Astrocyte of the cerebellum (primary cell): Measurements from ENCODE around the gene MEIS3.
"Not testable (repeated sequence)": the region's sequence is repeated elsewhere in the genome, so short reads cannot be mapped to it uniquely, and the experiment has no call there.

ENCODE experiments used
- DNase-seq: peaks from one replicate; pipeline ENCODE4 v3.0.0-alpha.2; 2011; ENCODE audit warnings: low read depth
- H3K4me3 ChIP-seq: 2 replicates; pipeline ENCODE4 v1.5.1; 2011; ENCODE audit warnings: mild to moderate bottlenecking, low read depth, low read length, moderate library complexity
- CTCF ChIP-seq: IDR thresholded peaks from 2 replicates; pipeline ENCODE4 v1.5.1; 2012; ENCODE audit warnings: low read length, low read depth, moderate library complexity, mild to moderate bottlenecking; ENCODE audit errors: missing control alignments
- in situ Hi-C: cut with HindIII; loops from 2 replicates; pipeline ENCODE4 v1.10.0; 2017; ENCODE audit warnings: low sequenced_read_pairs

MEIS3 gene

GRCh38 chr19:47372603-47373002, 46.7 kb downstream of the MEIS3 start:
- TF ChIP-seq CTCF = no peak
- in situ Hi-C loops = no loop called here
- DNase-seq = no peak
- H3K4me3 ChIP-seq = no peak overlapping the region

- no peak for DNase-seq
- TF ChIP-seq CTCF = no peak
- in situ Hi-C loops = no loop called here
- no peak overlapping the region for H3K4me3 ChIP-seq
Measured at GRCh38 chr19:47371261-47371660, 48.1 kb downstream of the MEIS3 start.

GRCh38 chr19:47370045-47370611, 49.2 kb downstream of the MEIS3 start:
- no peak for DNase-seq
- no peak for TF ChIP-seq CTCF
- in situ Hi-C loops = no loop called here
- H3K4me3 ChIP-seq = no peak overlapping the region

DNA sequence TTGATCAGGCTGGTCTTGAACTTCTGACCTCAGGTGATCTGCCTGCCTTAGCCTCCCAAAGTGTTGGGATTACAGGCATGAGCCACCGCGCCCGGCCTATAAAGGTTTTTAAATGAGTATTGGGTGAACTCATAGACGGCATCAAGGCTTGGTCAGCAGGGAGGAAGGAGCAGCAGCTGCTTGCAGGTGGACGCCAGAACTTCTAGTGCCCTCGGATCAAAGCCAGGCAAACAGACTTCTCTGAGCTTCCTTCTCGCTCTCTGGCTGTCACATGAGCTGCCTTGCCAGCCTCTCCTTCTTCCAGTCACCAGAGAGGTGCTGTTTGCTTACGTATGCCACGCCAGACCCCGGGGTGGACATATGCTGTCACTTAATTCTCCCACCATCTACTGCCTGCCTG, 53.9 kb downstream of the MEIS3 start:
- in situ Hi-C loops, DNase-seq, H3K4me3 ChIP-seq: not testable (repeated sequence)

DNA sequence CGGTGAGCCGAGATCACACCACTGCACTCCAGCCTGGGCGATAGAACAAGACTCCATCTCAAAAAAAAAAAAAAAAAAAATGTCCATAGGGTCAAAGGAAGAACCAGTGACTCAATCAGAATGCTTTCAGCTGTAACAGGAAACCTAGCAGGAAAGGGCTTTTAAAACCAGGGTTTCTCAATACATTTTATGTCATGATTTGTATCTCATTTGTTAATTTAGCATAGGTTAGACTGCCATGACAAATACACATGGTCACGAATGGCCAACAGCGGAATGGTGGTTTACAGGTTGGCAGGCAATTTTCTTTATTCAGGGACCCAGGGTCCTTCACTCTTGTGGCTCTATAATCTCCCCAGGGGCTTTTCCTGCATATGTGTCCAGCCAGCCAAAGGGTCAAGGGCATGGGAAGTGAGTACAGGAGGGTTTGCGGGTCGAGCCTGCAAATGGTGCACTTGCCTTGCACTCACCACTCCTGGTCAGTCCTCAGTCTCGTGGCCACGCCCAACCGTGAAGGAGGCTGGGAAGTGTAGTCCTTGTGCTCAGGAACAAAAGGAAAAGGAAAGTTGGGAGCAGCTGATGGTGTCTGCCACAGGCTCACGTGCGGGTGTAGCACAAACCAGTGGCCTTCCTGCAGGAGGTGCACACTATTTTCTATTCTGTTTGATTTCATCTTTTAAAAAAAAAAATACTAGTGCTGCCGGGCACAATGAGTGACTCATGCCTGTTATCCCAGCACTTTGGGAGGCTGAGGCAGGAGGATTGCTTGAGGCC, 55.4 kb downstream of the MEIS3 start:
- no peak overlapping the region for H3K4me3 ChIP-seq
- in situ Hi-C loops = no loop called here
- DNase-seq = no peak
- no peak for TF ChIP-seq CTCF

- TF ChIP-seq CTCF = no peak
- H3K4me3 ChIP-seq = no peak overlapping the region
- no peak for DNase-seq
- in situ Hi-C loops = no loop called here
Measured at GRCh38 chr19:47362321-47362720, 57.0 kb downstream of the MEIS3 start.

GRCh38 chr19:47358936-47359335, 60.4 kb downstream of the MEIS3 start:
- H3K4me3 ChIP-seq = no peak overlapping the region
- DNase-seq = no peak
- no peak for TF ChIP-seq CTCF
- in situ Hi-C loops = no loop called here
